A673 (cell line): ENCODE results near the gene PIK3C2B. TPM values are rescaled to one million over a fixed set of nuclear protein-coding genes. Genes with fewer than 3 reads are reported as not detected.

Experiments
- BruUV-seq: library from RNA; stranded (reverse); fragments of 400-500 nt; replicated peaks from 2 replicates; lab custom pipeline; 2021; lab: Mats Ljungman, UMichigan
- CTCF ChIA-PET: fragments of 300-600 bp; sonication (Branson Sonifier 250); formaldehyde crosslinking; loops from one replicate; lab custom pipeline; 2022; ENCODE audit warnings: antibody characterized with exemption; lab: Charles Lee
- POLR2A ChIA-PET: fragments of 300-600 bp; sonication (Branson Sonifier 250); formaldehyde crosslinking; loops from one replicate; lab custom pipeline; 2022; ENCODE audit warnings: antibody characterized with exemption; ENCODE audit not compliant: low non-redundant PET; lab: Charles Lee
- DNase-seq: peaks from one replicate; pipeline ENCODE4 v3.0.0-alpha.2; 2015; ENCODE audit warnings: low spot score
- H3K27ac ChIP-seq: fragments of 200-600 bp; sonication (generic); 2 replicates; pipeline ENCODE4 v1.5.1; 2016; ENCODE audit warnings: mixed run types, low read depth, mild to moderate bottlenecking, mixed read lengths, antibody characterized with exemption, low read length; ENCODE audit not compliant: poor library complexity, severe bottlenecking
- H3K27me3 ChIP-seq: fragments of 200-600 bp; sonication (generic); replicated peaks from 2 replicates; pipeline ENCODE4 v1.6.1; 2017; ENCODE audit warnings: mixed run types, low read depth, mild to moderate bottlenecking, mixed read lengths, antibody characterized with exemption, low read length; ENCODE audit not compliant: insufficient read depth, poor library complexity
- H3K36me3 ChIP-seq: fragments of 200-600 bp; sonication (generic); 2 replicates; pipeline ENCODE4 v1.6.1; 2016; ENCODE audit warnings: mixed run types, mild to moderate bottlenecking, mixed read lengths, antibody characterized with exemption, low read length; ENCODE audit not compliant: insufficient read depth, poor library complexity, severe bottlenecking
- H3K4me1 ChIP-seq: fragments of 200-600 bp; sonication (generic); 2 replicates; pipeline ENCODE4 v1.6.1; 2017; ENCODE audit warnings: mixed run types, mild to moderate bottlenecking, mixed read lengths, antibody characterized with exemption, low read length; ENCODE audit not compliant: insufficient read depth, poor library complexity, severe bottlenecking
- H3K4me3 ChIP-seq: fragments of 200-600 bp; sonication (generic); 2 replicates; pipeline ENCODE4 v1.5.1; 2016; ENCODE audit warnings: low read depth, mixed run types, mild to moderate bottlenecking, mixed read lengths, low read length; ENCODE audit not compliant: poor library complexity, severe bottlenecking
- H3K9me3 ChIP-seq: fragments of 200-600 bp; sonication (generic); 2 replicates; pipeline ENCODE4 v1.6.1; 2016; ENCODE audit warnings: mixed run types, low read depth, mild to moderate bottlenecking, mixed read lengths, antibody characterized with exemption, low read length; ENCODE audit not compliant: poor library complexity, severe bottlenecking
- CTCF ChIP-seq: fragments of 300-800, 200-600 bp; sonication (generic); conservative IDR thresholded peaks from 2 replicates; pipeline ENCODE4 v1.5.1; 2017; ENCODE audit warnings: low read depth, mild to moderate bottlenecking, antibody characterized with exemption, low read length, moderate library complexity, mixed read lengths
- EZH2 ChIP-seq: fragments of 200-600 bp; sonication (generic); IDR thresholded peaks from 2 replicates; pipeline ENCODE4 v1.6.1; 2017; ENCODE audit warnings: borderline replicate concordance, low read depth, mild to moderate bottlenecking, mixed read lengths, antibody characterized with exemption, low read length; ENCODE audit not compliant: poor library complexity, severe bottlenecking
- intact Hi-C: fragments of 100-400 bp; cut with micrococcal nuclease; formaldehyde crosslinking; loops from one replicate; pipeline ENCODE4 v1.10.0; 2022; ENCODE audit not compliant: unreplicated experiment
- total RNA-seq: library from RNA; stranded (reverse); gene quantifications from 2 replicates; pipeline ENCODE4 v1.2.3, GENCODE V29; 2021

The PIK3C2B gene
- total RNA-seq, 1 experiment from 2014 or later, result 18.0 TPM

DNA sequence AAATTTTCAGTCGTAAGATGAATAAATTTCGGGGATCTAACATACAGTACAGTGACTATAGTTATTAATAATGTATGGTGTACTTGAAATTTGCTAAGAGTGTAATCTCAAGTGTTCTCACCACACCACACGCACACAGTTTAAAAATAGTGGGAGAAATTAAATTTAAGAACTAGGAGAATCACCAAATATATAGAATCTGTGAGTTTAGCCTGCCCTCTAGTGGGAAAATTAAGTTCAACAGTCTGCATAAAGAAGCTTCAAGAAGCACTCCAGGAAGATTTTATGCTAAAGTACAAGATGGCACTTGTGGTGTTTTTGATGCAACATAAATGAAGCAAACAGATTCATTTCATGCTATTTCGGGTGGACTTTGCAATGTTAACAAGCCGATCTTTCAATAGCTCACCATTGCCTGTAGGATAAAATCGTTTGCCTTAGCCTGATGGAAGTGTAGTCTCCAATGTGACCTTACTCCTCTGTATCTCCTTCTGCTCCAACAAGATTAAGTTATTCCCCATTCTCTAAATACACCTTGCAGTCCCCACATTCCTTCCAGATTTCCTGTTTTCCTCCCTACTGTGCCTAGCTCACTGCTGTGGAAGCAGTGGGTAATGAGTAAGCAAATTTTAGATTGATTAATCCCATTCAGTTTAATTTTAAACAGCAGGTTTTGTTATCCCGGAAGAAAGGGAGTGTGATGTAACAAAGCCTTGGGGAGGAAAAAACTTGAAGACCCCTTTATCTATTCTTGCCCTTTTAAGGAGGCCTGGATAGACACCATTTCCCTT is 8.7 kb upstream of the PIK3C2B start:
- POLR2A ChIA-PET, result interaction anchor here (0.7 kb wide), 1 partner anchor 58 kb away, joined by 3 read pairs; no protein-coding TSS in a partner anchor
- CTCF ChIA-PET, result interaction anchor here (0.5 to 5.3 kb wide), 15 partner anchors 10 to 289 kb away, joined by 3 to 71 read pairs (median 4); partner anchors contain the start of genes MDM4 and PIK3C2B
- Histone ChIP-seq H3K4me3 (no peak overlapping the region), H3K4me1 (peaks cover 24% of the 10 kb centered on the region), H3K36me3 (no peaks in the 10 kb centered on the region), H3K9me3 (no peaks in the 10 kb centered on the region), H3K27me3 (no peaks in the 10 kb centered on the region), H3K27ac (peak overlapping the region; percentile 57)
- BruUV-seq, result no TSS peak
- TF ChIP-seq CTCF (peak; percentile 82), EZH2 (no peak)
- intact Hi-C loops, result loop anchor here (1.0 to 5.0 kb wide), 3 partner anchors 57 to 291 kb away; partner anchors contain the start of gene GOLT1A
- DNase-seq, result peak; percentile 90

GRCh38 chr1:204502241-204502640 is 7.6 kb upstream of the PIK3C2B start:
- H3K4me1 ChIP-seq, result peaks cover 24% of the 10 kb centered on the region
- no peaks in the 10 kb centered on the region for H3K9me3 ChIP-seq
- no peak overlapping the region for H3K27ac ChIP-seq
- no TSS peak for BruUV-seq
- ChIA-PET POLR2A (no interaction called here), CTCF (interaction anchor here (5.3 kb wide), 1 partner anchor 55 kb away, joined by 71 read pairs; no protein-coding TSS in a partner anchor)
- H3K36me3 ChIP-seq, result no peaks in the 10 kb centered on the region
- no peak for DNase-seq
- intact Hi-C loops, result loop anchor here (5.0 kb wide), 1 partner anchor 290 kb away; the partner anchor contains the start of gene GOLT1A
- H3K4me3 ChIP-seq, result no peak overlapping the region
- no peaks in the 10 kb centered on the region for H3K27me3 ChIP-seq
- no peak for TF ChIP-seq CTCF
- TF ChIP-seq EZH2, result no peak

GRCh38 chr1:204499511-204500468 is 5.2 kb upstream of the PIK3C2B start:
- H3K36me3 ChIP-seq, result no peaks in the 10 kb centered on the region
- H3K9me3 ChIP-seq, result no peaks in the 10 kb centered on the region
- ChIA-PET CTCF (interaction anchor here (1.1 to 5.3 kb wide), 2 partner anchors 53 to 68 kb away, joined by 4 to 71 read pairs; no protein-coding TSS in a partner anchor), POLR2A (no interaction called here)
- BruUV-seq, result no TSS peak
- H3K4me1 ChIP-seq, result peaks cover 26% of the 10 kb centered on the region
- H3K27me3 ChIP-seq, result no peaks in the 10 kb centered on the region
- intact Hi-C loops, result loop anchor here (2.0 to 5.0 kb wide), 2 partner anchors 287 to 337 kb away; partner anchors contain the start of gene GOLT1A
- no peak for TF ChIP-seq CTCF
- no peak for TF ChIP-seq EZH2
- DNase-seq, result no peak
- H3K27ac ChIP-seq, result no peak overlapping the region
- no peak overlapping the region for H3K4me3 ChIP-seq
